SK-N-SH treated with all-trans-retinoic acid at 6 μM for 48 hours (cell line): ENCODE data around the gene HMX1.

Source experiments
- ATAC-seq: fragments of 200-7000 bp; cut with Tn5 transposase; 3 replicates; pipeline ENCODE4 v1.9.1; 2020; ENCODE audit warnings: mild to moderate bottlenecking, moderate library complexity
- ARNTL ChIP-seq: fragments of 450-650 bp; formaldehyde crosslinking; IDR thresholded peaks from 2 replicates; pipeline ENCODE4 v1.5.0; 2020; ENCODE audit warnings: low read depth, mild to moderate bottlenecking, moderate library complexity, borderline replicate concordance
- BACH2 ChIP-seq: fragments of 250-450 bp; sonication (Bioruptor Pico); IDR thresholded peaks from 2 replicates; pipeline ENCODE4 v1.9.0; 2021; ENCODE audit warnings: mild to moderate bottlenecking, borderline replicate concordance
- CREB5 ChIP-seq: fragments of 250-450 bp; sonication (Bioruptor Pico); IDR thresholded peaks from 2 replicates; pipeline ENCODE4 v1.5.1; 2020; ENCODE audit warnings: low read depth, mild to moderate bottlenecking, moderate library complexity
- CSDC2 ChIP-seq: fragments of 250-450 bp; sonication (Bioruptor Pico); IDR thresholded peaks from 2 replicates; pipeline ENCODE4 v1.5.0; 2020; ENCODE audit warnings: mild to moderate bottlenecking, moderate library complexity
- ESRRG ChIP-seq: fragments of 250-450 bp; sonication (Bioruptor Pico); IDR thresholded peaks from 2 replicates; pipeline ENCODE4 v1.6.1; 2021; ENCODE audit warnings: mild to moderate bottlenecking
- GLIS3 ChIP-seq: fragments of 250-450 bp; sonication (Bioruptor Pico); IDR thresholded peaks from 2 replicates; pipeline ENCODE4 v1.5.0; 2020; ENCODE audit warnings: mild to moderate bottlenecking, moderate library complexity
- ISL1 ChIP-seq: fragments of 250-450 bp; sonication (Bioruptor Pico); IDR thresholded peaks from 2 replicates; pipeline ENCODE4 v2.1.2; 2022; ENCODE audit warnings: mild to moderate bottlenecking, moderate library complexity
- OSR1 ChIP-seq: fragments of 250-450 bp; sonication (Bioruptor Pico); IDR thresholded peaks from 2 replicates; pipeline ENCODE4 v1.8.0; 2022; ENCODE audit warnings: moderate library complexity, mild to moderate bottlenecking, inconsistent platforms
- PATZ1 ChIP-seq: fragments of 250-450 bp; sonication (Bioruptor Pico); IDR thresholded peaks from 2 replicates; pipeline ENCODE4 v1.8.0; 2020; ENCODE audit warnings: mild to moderate bottlenecking, moderate library complexity, borderline replicate concordance
- PPARA ChIP-seq: fragments of 250-450 bp; sonication (Bioruptor Pico); IDR thresholded peaks from 2 replicates; pipeline ENCODE4 v1.5.0; 2020; ENCODE audit warnings: mild to moderate bottlenecking, borderline replicate concordance
- RARB ChIP-seq: fragments of 250-450 bp; sonication (Bioruptor Pico); IDR thresholded peaks from 2 replicates; pipeline ENCODE4 v1.8.0; 2021; ENCODE audit warnings: mild to moderate bottlenecking, moderate library complexity
- TCF4 ChIP-seq: fragments of 250-450 bp; sonication (Bioruptor Pico); IDR thresholded peaks from 2 replicates; pipeline ENCODE4 v1.8.0; 2021; ENCODE audit warnings: mild to moderate bottlenecking, moderate library complexity, borderline replicate concordance
- TOX ChIP-seq: fragments of 250-450 bp; sonication (Bioruptor Pico); IDR thresholded peaks from 2 replicates; pipeline ENCODE4 v1.8.0; 2021; ENCODE audit warnings: mild to moderate bottlenecking, moderate library complexity, borderline replicate concordance
- TSHZ2 ChIP-seq: fragments of 250-450 bp; sonication (Bioruptor Pico); IDR thresholded peaks from 2 replicates; pipeline ENCODE4 v1.5.0; 2020; ENCODE audit warnings: mild to moderate bottlenecking, moderate library complexity
- ZC3H10 ChIP-seq: fragments of 250-450 bp; sonication (Bioruptor Pico); IDR thresholded peaks from 2 replicates; pipeline ENCODE4 v1.5.1; 2021; ENCODE audit warnings: mild to moderate bottlenecking, moderate library complexity
- ZFP3 ChIP-seq: fragments of 250-450 bp; sonication (Bioruptor Pico); IDR thresholded peaks from 2 replicates; pipeline ENCODE4 v1.5.0; 2020; ENCODE audit warnings: mild to moderate bottlenecking, moderate library complexity
- ZFP30 ChIP-seq: fragments of 450-650 bp; formaldehyde crosslinking; IDR thresholded peaks from 2 replicates; pipeline ENCODE4 v1.5.0; 2022; ENCODE audit warnings: mild to moderate bottlenecking, moderate library complexity
- ZNF565 ChIP-seq: fragments of 450-650 bp; formaldehyde crosslinking; conservative IDR thresholded peaks from 2 replicates; pipeline ENCODE4 v1.5.0; 2020; ENCODE audit warnings: low read depth, mild to moderate bottlenecking, moderate library complexity
- ZNF70 ChIP-seq: fragments of 450-650 bp; formaldehyde crosslinking; IDR thresholded peaks from 2 replicates; pipeline ENCODE4 v1.5.0; 2020; ENCODE audit warnings: mild to moderate bottlenecking, moderate library complexity
- TF ChIP-seq, protein P1 (sequence below): fragments of 250-450 bp; sonication (Bioruptor Pico); IDR thresholded peaks from 2 replicates; pipeline ENCODE4 v1.8.0; 2021; ENCODE audit warnings: low read depth, mild to moderate bottlenecking, moderate library complexity, borderline replicate concordance
- TF ChIP-seq, protein P2 (sequence below): fragments of 250-450 bp; sonication (Bioruptor Pico); IDR thresholded peaks from 2 replicates; pipeline ENCODE4 v1.5.1; 2021; ENCODE audit warnings: mild to moderate bottlenecking, moderate library complexity

Gene HMX1

DNA sequence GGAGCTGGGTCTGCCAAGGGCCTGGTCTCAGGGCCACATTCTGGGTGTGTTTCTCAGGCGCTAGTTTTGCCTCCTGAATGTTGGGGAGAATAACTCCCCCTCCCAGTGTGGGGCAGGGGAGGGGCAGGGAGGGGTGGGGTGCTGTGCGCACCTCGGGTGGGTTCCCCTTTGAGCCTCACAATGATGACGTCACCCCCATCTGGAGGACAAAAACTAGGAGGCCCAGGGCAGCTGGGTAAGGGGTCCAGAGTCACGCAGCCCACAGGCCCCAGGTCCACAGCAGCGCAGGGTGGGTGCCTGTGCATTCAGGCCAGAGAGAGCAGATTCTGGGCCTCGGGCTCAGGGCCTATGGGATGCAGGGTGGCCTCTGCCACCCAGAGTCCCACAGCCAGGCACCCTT, 23.7 kb upstream of the HMX1 start (continued):
- TF ChIP-seq, protein P1, sequence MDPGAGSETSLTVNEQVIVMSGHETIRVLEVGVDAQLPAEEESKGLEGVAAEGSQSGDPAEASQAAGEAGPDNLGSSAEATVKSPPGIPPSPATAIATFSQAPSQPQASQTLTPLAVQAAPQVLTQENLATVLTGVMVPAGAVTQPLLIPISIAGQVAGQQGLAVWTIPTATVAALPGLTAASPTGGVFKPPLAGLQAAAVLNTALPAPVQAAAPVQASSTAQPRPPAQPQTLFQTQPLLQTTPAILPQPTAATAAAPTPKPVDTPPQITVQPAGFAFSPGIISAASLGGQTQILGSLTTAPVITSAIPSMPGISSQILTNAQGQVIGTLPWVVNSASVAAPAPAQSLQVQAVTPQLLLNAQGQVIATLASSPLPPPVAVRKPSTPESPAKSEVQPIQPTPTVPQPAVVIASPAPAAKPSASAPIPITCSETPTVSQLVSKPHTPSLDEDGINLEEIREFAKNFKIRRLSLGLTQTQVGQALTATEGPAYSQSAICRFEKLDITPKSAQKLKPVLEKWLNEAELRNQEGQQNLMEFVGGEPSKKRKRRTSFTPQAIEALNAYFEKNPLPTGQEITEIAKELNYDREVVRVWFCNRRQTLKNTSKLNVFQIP (CRISPR knock-in tag) = no peak
- TF ChIP-seq CSDC2 (CRISPR knock-in tag) (no peak), RARB (CRISPR knock-in tag) (no peak), ZFP3 (CRISPR knock-in tag) (no peak), ZC3H10 (CRISPR knock-in tag) (no peak), CREB5 (CRISPR knock-in tag) (no peak), ZFP30 (CRISPR knock-in tag) (no peak), GLIS3 (no peak)

DNA sequence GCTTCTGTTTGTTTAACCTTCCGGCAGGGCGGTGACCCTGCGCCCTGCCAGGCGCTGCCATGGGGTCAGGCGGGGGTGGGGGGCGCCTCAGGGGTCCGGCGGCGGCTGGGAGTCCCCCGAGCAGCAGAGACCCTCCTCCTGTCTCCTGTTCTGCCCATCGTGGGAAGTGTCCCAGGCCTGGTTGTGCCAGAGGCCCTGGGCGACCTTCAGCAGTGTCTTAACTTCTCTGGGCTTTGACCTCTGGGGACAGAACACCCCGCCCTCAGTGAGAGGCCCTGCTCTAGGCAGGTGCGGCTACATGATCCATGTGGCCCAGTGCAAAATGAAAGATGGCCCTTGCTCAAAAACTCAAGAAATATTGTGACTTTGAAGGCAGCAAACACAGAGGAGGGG, 22.8 kb upstream of the HMX1 start:
- TF ChIP-seq CSDC2 (CRISPR knock-in tag) = no peak
- no peak for TF ChIP-seq PPARA (CRISPR knock-in tag)
- TF ChIP-seq GLIS3 = no peak
- no peak for TF ChIP-seq ISL1
- no peak for TF ChIP-seq TOX (CRISPR knock-in tag)
- no peak for TF ChIP-seq CREB5 (CRISPR knock-in tag)
- no peak for TF ChIP-seq PATZ1
- TF ChIP-seq RARB (CRISPR knock-in tag) = no peak
- no peak for TF ChIP-seq TCF4
- TF ChIP-seq BACH2 = no peak
- TF ChIP-seq OSR1 (CRISPR knock-in tag) = no peak
- TF ChIP-seq ARNTL = no peak
- no peak for TF ChIP-seq ZFP3 (CRISPR knock-in tag)
- no peak for TF ChIP-seq ZNF565 (CRISPR knock-in tag)
- no peak for TF ChIP-seq ZFP30 (CRISPR knock-in tag)
- no peak for ATAC-seq

- no peak for TF ChIP-seq ZNF70 (CRISPR knock-in tag)
- TF ChIP-seq PATZ1 = no peak
- TF ChIP-seq, protein P2, sequence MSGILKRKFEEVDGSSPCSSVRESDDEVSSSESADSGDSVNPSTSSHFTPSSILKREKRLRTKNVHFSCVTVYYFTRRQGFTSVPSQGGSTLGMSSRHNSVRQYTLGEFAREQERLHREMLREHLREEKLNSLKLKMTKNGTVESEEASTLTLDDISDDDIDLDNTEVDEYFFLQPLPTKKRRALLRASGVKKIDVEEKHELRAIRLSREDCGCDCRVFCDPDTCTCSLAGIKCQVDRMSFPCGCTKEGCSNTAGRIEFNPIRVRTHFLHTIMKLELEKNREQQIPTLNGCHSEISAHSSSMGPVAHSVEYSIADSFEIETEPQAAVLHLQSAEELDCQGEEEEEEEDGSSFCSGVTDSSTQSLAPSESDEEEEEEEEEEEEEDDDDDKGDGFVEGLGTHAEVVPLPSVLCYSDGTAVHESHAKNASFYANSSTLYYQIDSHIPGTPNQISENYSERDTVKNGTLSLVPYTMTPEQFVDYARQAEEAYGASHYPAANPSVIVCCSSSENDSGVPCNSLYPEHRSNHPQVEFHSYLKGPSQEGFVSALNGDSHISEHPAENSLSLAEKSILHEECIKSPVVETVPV (CRISPR knock-in tag) = no peak
- no peak for TF ChIP-seq TSHZ2
- no peak for TF ChIP-seq CREB5 (CRISPR knock-in tag)
- no peak for TF ChIP-seq TCF4
- no peak for TF ChIP-seq ESRRG (CRISPR knock-in tag)
- no peak for TF ChIP-seq TOX (CRISPR knock-in tag)
- TF ChIP-seq GLIS3 = no peak
- TF ChIP-seq ZNF565 (CRISPR knock-in tag) = no peak
- no peak for TF ChIP-seq ZFP3 (CRISPR knock-in tag)
- TF ChIP-seq CSDC2 (CRISPR knock-in tag) = no peak
- ATAC-seq = no peak
Observed at GRCh38 chr4:8893624-8894423, 22.2 kb upstream of the HMX1 start.
